HepG2 (cell line): ENCODE results near the gene CENPO. TPM values are rescaled to one million over a fixed set of nuclear protein-coding genes. Genes with fewer than 3 reads are reported as not detected.

Source experiments
- AHR ChIP-seq: IDR thresholded peaks from 2 replicates; pipeline ENCODE4 v1.6.1; 2018; ENCODE audit warnings: missing genetic modification reagents, missing compliant biosample characterization
- CREB3 ChIP-seq: sonication (generic); formaldehyde crosslinking; IDR thresholded peaks from 2 replicates; pipeline ENCODE4 v1.5.0; 2020; ENCODE audit warnings: missing genetic modification reagents
- DZIP1 ChIP-seq: sonication (generic); formaldehyde crosslinking; IDR thresholded peaks from 2 replicates; pipeline ENCODE4 v1.5.0; 2020; ENCODE audit warnings: mild to moderate bottlenecking, missing genetic modification reagents
- E2F2 ChIP-seq: sonication (generic); formaldehyde crosslinking; IDR thresholded peaks from 2 replicates; pipeline ENCODE4 v1.4.0; 2020; ENCODE audit warnings: missing genetic modification reagents, borderline replicate concordance
- ERF ChIP-seq: IDR thresholded peaks from 2 replicates; pipeline ENCODE4 v1.6.1; 2018; ENCODE audit warnings: missing biosample characterization, missing genetic modification reagents
- FLYWCH1 ChIP-seq: sonication (generic); formaldehyde crosslinking; IDR thresholded peaks from 2 replicates; pipeline ENCODE4 v1.8.1; 2023; ENCODE audit warnings: mild to moderate bottlenecking, missing genetic modification reagents
- FOSL1 ChIP-seq: sonication (generic); formaldehyde crosslinking; IDR thresholded peaks from 2 replicates; pipeline ENCODE4 v1.9.0; 2021; ENCODE audit warnings: missing genetic modification reagents, borderline replicate concordance
- FOXA3 ChIP-seq: IDR thresholded peaks from 2 replicates; pipeline ENCODE4 v1.6.1; 2016; ENCODE audit warnings: missing genetic modification reagents, missing compliant biosample characterization
- JARID2 ChIP-seq: sonication (generic); formaldehyde crosslinking; IDR thresholded peaks from 2 replicates; pipeline ENCODE4 v1.8.1; 2023; ENCODE audit warnings: missing genetic modification reagents, inconsistent platforms; ENCODE audit not compliant: insufficient replicate concordance
- MAFF ChIP-seq: IDR thresholded peaks from 2 replicates; pipeline ENCODE4 v1.6.1; 2011; ENCODE audit warnings: low read depth, low read length, improper control_type of control experiment
- MEIS1 ChIP-seq: sonication (generic); formaldehyde crosslinking; IDR thresholded peaks from 2 replicates; pipeline ENCODE4 v1.9.0; 2021; ENCODE audit warnings: mild to moderate bottlenecking, missing genetic modification reagents, moderate library complexity, borderline replicate concordance
- PATZ1 ChIP-seq: sonication (generic); formaldehyde crosslinking; IDR thresholded peaks from 2 replicates; pipeline ENCODE4 v1.4.0; 2020; ENCODE audit warnings: missing genetic modification reagents
- PTBP1 ChIP-seq: fragments of 200-400 bp; formaldehyde crosslinking; IDR thresholded peaks from 2 replicates; pipeline ENCODE4 v1.6.1; 2018; ENCODE audit warnings: low read length, low read depth; ENCODE audit not compliant: poor library complexity, severe bottlenecking
- RXRA ChIP-seq: sonication (generic); formaldehyde crosslinking; IDR thresholded peaks from 2 replicates; pipeline ENCODE4 v1.5.1; 2020; ENCODE audit warnings: missing genetic modification reagents
- RXRB ChIP-seq: IDR thresholded peaks from 2 replicates; pipeline ENCODE4 v1.6.1; 2016; ENCODE audit warnings: borderline replicate concordance, missing genetic modification reagents, missing compliant biosample characterization
- ZNF138 ChIP-seq: sonication (generic); formaldehyde crosslinking; IDR thresholded peaks from 2 replicates; pipeline ENCODE4 v1.5.0; 2020; ENCODE audit warnings: mild to moderate bottlenecking, low read depth, missing genetic modification reagents
- ZNF274 ChIP-seq: sonication (generic); formaldehyde crosslinking; IDR thresholded peaks from 2 replicates; pipeline ENCODE4 v1.5.1; 2020; ENCODE audit warnings: mild to moderate bottlenecking, missing genetic modification reagents
- ZNF563 ChIP-seq: sonication (generic); formaldehyde crosslinking; IDR thresholded peaks from 2 replicates; pipeline ENCODE4 v1.8.0; 2022; ENCODE audit warnings: mild to moderate bottlenecking, moderate library complexity, missing genetic modification reagents
- ZNF737 ChIP-seq: sonication (generic); formaldehyde crosslinking; IDR thresholded peaks from 2 replicates; pipeline ENCODE4 v1.5.0; 2020; ENCODE audit warnings: missing genetic modification reagents, mild to moderate bottlenecking, borderline replicate concordance
- polyA plus RNA-seq, 8 experiments: library from polyadenylated mRNA; depleted of rRNA in 3 of 8; stranded (reverse) in 7 of 8; unstranded in 1 of 8; fragments of >200 nt; fragmentation: Illumina TruSeq in 4 of 8; extraction: Trizol in 4 of 8; gene quantifications; 2 replicates each; pipeline versions ENCODE4 v1.2.1 to v1.2.3, GENCODE V29; 2011 to 2016; ENCODE audit warnings: low read depth in 4 of 8, missing spikeins in 1 of 8, mixed read lengths in 1 of 8; ENCODE audit not compliant: insufficient read depth in 1 of 8
- total RNA-seq, 5 experiments: library from RNA; depleted of rRNA; stranded (reverse); fragments of >200 nt; fragmentation: Illumina TruSeq; extraction: Trizol; gene quantifications; 2 replicates each; pipeline ENCODE4 v1.2.3, GENCODE V29; 2016; ENCODE audit warnings: low read depth in 1 of 5

Gene CENPO
- total and polyA plus RNA-seq, 2 of the 13 experiments (the other 11 are each of a cell fraction or from before 2014, with no cell fraction given): 19.7 to 35.5 TPM

GRCh38 chr2:24827321-24828237 is 34.4 kb downstream of the CENPO start (continued):
- TF ChIP-seq PATZ1 (CRISPR knock-in tag) (0 out of 2 replicates have a peak, but pooled peaks have one; percentile 12), DZIP1 (peak; percentile 55; the same call in 1 of the 2 replicates), ERF (CRISPR knock-in tag) (peak; percentile 71; the same call in 1 of the 2 replicates), ZNF737 (CRISPR knock-in tag) (no peak), CREB3 (CRISPR knock-in tag) (no peak), AHR (CRISPR knock-in tag) (no peak), ZNF563 (CRISPR knock-in tag) (peak; percentile 22; the same call in 1 of the 2 replicates), ZNF274 (CRISPR knock-in tag) (peak; percentile 77), RXRB (CRISPR knock-in tag) (peak; percentile 28; the same call in 1 of the 2 replicates), MAFF (no peak), MEIS1 (0 out of 2 replicates have a peak, but pooled peaks have one; percentile 61), FLYWCH1 (CRISPR knock-in tag) (no peak), E2F2 (CRISPR knock-in tag) (0 out of 2 replicates have a peak, but pooled peaks have one; percentile 26), FOXA3 (CRISPR knock-in tag) (peak; percentile 29; the same call in 1 of the 2 replicates), FOSL1 (CRISPR knock-in tag) (no peak), ZNF138 (CRISPR knock-in tag) (peak; percentile 47; the same call in 1 of the 2 replicates), JARID2 (CRISPR knock-in tag) (no peak), PTBP1 (no peak), RXRA (CRISPR knock-in tag) (0 out of 2 replicates have a peak, but pooled peaks have one; percentile 20)
